Hematopoietic multipotent progenitor cell treated with erythropoietin and hydrocortisone succinate and interleukin-3 and kit ligand, for 17 days (in vitro differentiated cells): Measurements from ENCODE around the gene GSG1.
"Not testable (repeated sequence)": the region's sequence is repeated elsewhere in the genome, so short reads cannot be mapped to it uniquely, and the experiment has no call there.

Experiments used
- DNase-seq: peaks from one replicate; pipeline ENCODE4 v3.0.0-alpha.2; 2015; ENCODE audit warnings: low spot score

The GSG1 gene

GRCh38 chr12:13060581-13060980 is 42.9 kb downstream of the GSG1 start:
- peak; percentile 16 for DNase-seq

DNA sequence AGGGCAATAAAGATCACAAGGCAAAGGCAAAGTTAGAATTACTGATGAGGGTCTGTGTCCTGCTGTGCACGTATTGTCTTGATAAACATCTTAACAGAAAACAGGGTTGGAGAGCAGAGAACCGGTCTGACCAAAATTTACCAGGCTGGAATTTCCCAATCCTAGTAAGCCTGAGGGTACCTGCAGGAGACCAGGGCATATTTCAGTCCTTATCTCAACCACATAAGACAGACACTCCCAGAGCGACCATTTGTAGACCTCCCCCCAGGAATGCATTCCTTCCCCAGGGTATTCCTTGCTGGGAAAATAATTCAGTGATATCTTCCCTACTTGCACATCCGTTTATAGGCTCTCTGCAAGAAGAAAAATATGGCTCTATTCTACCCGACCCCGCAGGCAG is 49.9 kb downstream of the GSG1 start:
- not testable (repeated sequence) for DNase-seq

- DNase-seq: no peak
Observed at GRCh38 chr12:13052421-13052820, 51.0 kb downstream of the GSG1 start.

- no peak for DNase-seq
Observed at GRCh38 chr12:13049816-13050215, 53.7 kb downstream of the GSG1 start.

GRCh38 chr12:13046964-13047363 is 56.5 kb downstream of the GSG1 start:
- DNase-seq: no peak

- no peak for DNase-seq
Observed at GRCh38 chr12:13045816-13046215, 57.7 kb downstream of the GSG1 start.

DNA sequence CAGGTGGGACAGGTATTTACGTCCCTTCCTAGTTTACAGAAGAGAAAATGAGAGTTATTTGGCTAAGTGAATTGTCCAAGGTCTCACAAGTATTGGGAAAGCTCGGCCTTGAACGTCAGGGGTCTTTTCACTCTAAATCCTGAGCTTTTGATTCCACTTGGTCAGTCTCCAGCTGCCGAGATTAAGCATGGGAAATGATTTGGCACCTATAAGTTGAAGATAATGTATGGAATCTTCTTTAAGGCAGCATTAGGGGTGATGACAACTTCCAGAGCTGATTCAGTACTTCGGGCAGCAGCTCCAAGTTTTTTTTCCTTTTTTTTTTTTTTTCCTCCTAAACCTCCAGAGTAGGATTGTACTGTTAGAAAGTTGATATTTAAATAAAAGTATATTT is 58.6 kb downstream of the GSG1 start:
- DNase-seq: no peak

- peak; percentile 59 for DNase-seq
Observed at GRCh38 chr12:13044002-13044905, 59.2 kb downstream of the GSG1 start, which contains the start of gene FAM234B. Gene FAM234B, plus strand, starts transcription at chr12:13044381. Its CDS starts 23 bp downstream, at chr12:13044404.

DNA sequence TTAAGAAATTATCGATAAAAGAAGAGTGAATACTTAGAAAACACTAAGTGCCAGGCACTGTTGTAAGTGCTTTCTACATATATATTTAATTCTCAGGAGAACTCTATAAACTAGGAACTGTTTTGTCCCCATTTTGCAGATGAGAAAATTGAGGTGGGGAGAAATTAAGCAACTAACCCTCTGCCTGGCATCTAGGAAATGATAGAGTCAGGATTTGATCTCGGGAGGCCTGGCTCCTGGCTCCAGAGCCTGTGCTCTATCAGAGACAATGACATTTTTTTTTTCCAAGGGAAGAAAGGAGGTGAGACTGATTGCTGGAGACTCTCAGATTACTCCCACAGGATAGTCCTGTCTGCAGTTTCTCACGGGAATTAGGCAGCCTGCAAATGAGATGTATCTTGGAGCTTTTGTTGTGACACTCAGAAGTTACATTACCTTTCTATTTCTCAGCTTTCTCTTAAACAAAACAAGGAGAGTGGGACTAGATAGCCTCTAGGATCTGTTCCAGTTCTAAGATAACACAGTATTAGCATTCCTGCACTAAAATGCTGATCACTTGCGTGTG is 60.7 kb downstream of the GSG1 start:
- DNase-seq: no peak

DNA sequence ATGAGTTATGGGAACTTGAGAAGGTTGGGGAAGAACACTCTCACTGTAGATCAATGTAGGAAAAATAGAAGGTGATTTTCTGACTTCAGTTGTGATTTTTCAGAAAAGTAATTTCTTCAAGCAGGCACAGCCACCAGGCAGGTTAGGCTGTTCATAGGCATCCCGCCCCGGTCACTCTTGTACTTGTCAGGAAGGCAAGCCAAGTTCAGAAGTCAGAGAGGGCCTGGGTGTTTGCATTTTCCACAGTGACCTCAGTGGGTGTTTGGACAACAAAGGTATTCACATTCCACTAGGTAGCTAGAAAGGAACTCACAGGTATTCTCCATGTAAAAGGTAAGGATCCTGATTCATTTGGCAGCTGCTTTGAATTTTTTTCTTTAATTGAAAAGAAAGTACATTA is 62.2 kb downstream of the GSG1 start:
- no peak for DNase-seq

DNA sequence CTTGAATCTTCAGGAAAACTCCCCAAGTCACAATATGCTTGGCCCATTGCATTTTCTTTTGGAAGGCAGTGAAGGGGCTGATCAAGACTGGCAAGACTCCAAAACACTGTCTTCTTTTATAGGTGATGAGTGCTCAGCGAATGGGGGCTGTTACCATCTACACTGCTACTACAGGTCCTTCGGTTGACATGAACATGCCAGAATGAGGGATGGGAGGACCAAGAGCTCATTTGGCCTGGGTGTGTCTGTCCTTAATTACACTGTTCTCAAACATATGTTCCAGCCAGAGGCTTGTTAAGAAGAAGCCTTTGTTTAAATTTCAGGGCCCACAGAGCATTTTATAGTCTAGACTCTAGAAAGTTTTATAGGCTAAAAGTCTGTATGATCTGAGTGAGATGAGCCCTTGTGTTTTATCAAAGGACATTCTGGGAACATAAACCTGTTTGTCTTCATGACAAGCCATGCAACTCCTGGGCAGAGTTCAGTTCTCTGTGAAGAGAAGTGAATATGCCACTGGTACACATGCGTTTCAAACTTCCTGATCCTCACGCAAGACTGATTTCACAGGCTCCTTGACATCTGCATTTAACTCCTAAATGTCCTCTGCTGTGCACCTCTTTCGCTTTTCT is 64.0 kb downstream of the GSG1 start:
- DNase-seq: no peak

DNA sequence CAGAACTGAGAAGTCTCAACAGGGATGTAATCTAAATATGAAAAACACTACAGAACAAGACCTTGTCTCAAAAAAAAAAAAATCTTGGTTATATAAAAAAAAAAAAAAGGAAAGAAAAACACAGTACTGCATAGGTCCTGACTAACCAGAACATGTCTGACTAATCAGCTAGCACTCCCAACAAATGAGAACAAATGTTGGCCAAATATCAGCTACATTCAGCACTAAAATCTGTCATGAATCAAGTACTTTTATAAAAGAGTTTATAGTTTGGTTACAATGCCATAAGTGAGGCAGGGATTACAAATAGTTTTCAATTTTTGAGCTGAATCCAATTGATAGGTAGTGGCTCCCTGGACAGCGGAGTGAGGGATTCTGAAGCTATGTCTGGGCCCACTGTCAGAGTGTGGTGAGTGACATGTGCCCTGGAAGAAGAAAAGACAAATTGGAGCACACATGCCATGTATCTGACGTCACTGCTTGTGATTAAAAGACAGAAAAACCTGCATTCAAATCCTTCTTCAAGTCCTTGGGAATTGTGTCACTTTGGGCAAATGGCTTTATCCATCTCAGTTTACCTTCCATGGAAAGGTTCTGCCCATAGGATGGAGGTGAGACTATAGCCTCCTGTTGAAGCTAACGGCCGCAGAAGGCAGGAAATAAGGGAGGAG is 64.8 kb downstream of the GSG1 start:
- DNase-seq: no peak

DNA sequence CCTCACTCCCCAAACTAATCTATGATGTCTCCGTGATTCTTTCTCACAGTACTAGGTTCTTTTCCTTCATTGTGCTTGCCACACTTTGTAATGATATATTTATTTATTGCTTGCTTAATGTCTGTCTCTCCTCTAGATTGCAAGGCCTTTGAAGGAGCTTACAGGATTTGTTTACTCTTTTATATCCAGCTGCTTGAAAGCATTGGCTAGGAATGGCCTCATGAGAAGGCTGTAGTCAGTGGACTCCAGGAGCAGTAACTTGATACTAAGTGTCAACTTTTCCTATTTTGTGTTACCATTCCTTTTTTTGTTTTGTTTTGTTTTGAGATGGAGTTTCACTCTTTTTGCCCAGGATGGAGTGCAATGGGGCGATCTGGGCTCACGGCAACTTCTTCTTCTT is 66.6 kb downstream of the GSG1 start:
- DNase-seq: no peak

GRCh38 chr12:13035335-13035734 is 68.1 kb downstream of the GSG1 start:
- not testable (repeated sequence) for DNase-seq
